22Rv1 (cell line): ENCODE measurements around the gene PARP6.

Source experiments
- ZFX ChIP-seq: fragments of 450-650 bp; IDR thresholded peaks from 2 replicates; pipeline ENCODE4 v1.6.1; 2017; ENCODE audit warnings: antibody characterized with exemption, borderline replicate concordance
- TF ChIP-seq, protein P1 (sequence below): fragments of 450-650 bp; IDR thresholded peaks from 2 replicates; pipeline ENCODE4 v1.5.1; 2017; ENCODE audit warnings: mild to moderate bottlenecking

GRCh38 chr15:72196409-72197040 lies 75.8 kb downstream of the PARP6 start:
- TF ChIP-seq, protein P1, sequence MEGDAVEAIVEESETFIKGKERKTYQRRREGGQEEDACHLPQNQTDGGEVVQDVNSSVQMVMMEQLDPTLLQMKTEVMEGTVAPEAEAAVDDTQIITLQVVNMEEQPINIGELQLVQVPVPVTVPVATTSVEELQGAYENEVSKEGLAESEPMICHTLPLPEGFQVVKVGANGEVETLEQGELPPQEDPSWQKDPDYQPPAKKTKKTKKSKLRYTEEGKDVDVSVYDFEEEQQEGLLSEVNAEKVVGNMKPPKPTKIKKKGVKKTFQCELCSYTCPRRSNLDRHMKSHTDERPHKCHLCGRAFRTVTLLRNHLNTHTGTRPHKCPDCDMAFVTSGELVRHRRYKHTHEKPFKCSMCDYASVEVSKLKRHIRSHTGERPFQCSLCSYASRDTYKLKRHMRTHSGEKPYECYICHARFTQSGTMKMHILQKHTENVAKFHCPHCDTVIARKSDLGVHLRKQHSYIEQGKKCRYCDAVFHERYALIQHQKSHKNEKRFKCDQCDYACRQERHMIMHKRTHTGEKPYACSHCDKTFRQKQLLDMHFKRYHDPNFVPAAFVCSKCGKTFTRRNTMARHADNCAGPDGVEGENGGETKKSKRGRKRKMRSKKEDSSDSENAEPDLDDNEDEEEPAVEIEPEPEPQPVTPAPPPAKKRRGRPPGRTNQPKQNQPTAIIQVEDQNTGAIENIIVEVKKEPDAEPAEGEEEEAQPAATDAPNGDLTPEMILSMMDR = no peak
- TF ChIP-seq ZFX = no peak
